Retinal pigment epithelial cell (primary cell): Measurements from ENCODE around the gene TRAF2.

Experiments
- DNase-seq: peaks from one replicate; pipeline ENCODE4 v3.0.0-alpha.2; 2010; ENCODE audit warnings: low read depth
- H3K4me3 ChIP-seq: 2 replicates; pipeline ENCODE4 v1.5.1; 2011; ENCODE audit warnings: mild to moderate bottlenecking, low read length, control low read depth, moderate library complexity
- TF ChIP-seq, protein P1 (sequence below): conservative IDR thresholded peaks from 2 replicates; pipeline ENCODE4 v1.5.1; 2011; ENCODE audit warnings: low read depth, low read length, control low read depth, inconsistent platforms

Gene TRAF2

DNA sequence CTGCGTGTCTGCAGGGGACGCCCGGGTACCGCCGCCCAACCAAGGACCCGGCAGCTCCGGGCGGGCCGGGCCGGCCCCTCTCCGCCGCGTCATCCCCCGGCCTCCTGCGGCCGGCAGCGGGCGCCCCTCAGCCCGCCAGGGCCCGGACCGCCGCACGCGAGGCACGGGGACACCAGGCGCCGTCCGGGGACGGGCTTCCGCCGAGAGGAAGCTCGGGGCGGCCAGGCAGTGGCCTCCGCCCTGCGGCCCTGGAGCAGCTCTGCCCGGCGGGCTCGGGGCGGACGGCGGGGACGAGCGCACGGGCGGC lies 57.8 kb downstream of the TRAF2 start:
- no peak for DNase-seq
- TF ChIP-seq, protein P1, sequence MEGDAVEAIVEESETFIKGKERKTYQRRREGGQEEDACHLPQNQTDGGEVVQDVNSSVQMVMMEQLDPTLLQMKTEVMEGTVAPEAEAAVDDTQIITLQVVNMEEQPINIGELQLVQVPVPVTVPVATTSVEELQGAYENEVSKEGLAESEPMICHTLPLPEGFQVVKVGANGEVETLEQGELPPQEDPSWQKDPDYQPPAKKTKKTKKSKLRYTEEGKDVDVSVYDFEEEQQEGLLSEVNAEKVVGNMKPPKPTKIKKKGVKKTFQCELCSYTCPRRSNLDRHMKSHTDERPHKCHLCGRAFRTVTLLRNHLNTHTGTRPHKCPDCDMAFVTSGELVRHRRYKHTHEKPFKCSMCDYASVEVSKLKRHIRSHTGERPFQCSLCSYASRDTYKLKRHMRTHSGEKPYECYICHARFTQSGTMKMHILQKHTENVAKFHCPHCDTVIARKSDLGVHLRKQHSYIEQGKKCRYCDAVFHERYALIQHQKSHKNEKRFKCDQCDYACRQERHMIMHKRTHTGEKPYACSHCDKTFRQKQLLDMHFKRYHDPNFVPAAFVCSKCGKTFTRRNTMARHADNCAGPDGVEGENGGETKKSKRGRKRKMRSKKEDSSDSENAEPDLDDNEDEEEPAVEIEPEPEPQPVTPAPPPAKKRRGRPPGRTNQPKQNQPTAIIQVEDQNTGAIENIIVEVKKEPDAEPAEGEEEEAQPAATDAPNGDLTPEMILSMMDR, result no peak
- H3K4me3 ChIP-seq, result peak overlapping the region; percentile 68

DNA sequence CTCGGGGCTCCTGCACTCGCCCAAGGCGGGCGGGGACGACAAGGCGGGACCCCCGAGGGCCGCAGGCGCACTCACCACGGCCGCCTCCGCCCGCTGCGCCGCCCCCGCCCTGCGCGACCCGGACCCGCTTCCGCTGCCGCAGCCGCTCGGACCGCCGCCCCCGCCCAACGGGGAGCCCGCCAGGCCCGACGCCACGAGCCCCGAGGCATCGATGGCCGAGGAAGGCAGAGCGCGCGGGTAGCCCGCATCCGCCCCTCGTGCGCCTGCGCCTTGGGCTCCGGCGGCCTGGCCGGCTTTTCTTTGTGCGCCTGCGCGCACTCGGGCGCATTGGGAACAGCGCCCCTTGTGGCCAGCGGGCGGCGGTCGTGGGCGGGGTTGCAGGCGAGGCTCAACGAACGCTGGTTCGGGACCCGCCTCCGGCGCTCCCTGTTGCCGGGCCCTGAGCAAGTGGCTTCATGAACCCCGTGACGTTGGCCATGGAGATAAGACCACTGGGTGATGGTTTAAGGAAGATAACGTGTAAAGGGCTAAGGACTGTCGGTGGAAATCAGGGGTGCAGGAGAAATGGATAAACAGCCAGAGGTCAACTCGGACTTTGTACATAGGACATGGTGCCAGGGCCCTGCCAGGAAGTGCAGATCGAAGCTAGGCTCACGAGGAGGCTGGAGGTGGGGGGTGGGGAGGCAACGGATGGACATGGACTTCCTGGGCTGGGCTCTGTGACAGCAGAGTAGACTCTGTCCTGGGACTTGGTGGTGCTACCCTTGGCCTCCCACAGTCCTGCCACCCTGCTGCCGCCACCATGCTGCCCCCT lies 58.4 kb downstream of the TRAF2 start, which contains the start of the genes C8G and FBXW5:
Gene C8G (plus strand): TSS at position 725 of the 814 bp plus-strand sequence. CDS start 78 bp downstream, at position 803.
Gene FBXW5 (minus strand): TSS at position 220 of the 814 bp plus-strand sequence. CDS start 655 bp downstream, outside the sequence.
- TF ChIP-seq, protein P1, result peak; percentile 87
- peak; percentile 49 for DNase-seq
- peak within 1 kb of the TSS; percentile 68 for H3K4me3 ChIP-seq

DNA sequence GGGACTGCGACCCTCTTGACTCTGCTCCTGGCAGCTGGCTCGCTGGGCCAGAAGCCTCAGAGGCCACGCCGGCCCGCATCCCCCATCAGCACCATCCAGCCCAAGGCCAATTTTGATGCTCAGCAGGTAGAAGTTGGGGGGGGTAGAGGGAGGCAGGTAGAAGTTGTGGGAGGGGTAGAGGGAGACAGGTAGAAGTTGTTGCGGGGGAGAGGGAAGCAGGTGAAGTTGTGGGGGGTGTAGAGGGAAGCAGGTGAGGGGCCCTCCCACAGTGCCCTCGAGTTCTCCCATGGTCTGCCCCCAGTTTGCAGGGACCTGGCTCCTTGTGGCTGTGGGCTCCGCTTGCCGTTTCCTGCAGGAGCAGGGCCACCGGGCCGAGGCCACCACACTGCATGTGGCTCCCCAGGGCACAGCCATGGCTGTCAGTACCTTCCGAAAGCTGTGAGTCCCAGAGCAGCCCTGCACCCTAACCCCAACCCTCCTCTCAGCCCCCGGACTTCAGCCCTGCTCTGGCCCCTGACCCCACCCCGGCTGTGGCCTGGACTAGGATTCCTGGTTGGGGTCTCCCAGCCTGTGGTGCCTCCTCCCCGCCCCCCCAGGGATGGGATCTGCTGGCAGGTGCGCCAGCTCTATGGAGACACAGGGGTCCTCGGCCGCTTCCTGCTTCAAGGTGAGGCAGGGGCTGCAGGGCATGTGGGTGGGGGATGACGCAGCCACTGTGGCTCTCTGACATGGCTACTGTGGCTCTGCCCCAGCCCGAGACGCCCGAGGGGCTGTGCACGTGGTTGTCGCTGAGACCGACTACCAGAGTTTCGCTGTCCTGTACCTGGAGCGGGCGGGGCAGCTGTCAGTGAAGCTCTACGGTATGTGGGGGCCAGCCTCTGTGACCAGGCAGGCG lies 59.3 kb downstream of the TRAF2 start:
- DNase-seq, result no peak
- H3K4me3 ChIP-seq, result no peak overlapping the region
- TF ChIP-seq, protein P1, result no peak

DNA sequence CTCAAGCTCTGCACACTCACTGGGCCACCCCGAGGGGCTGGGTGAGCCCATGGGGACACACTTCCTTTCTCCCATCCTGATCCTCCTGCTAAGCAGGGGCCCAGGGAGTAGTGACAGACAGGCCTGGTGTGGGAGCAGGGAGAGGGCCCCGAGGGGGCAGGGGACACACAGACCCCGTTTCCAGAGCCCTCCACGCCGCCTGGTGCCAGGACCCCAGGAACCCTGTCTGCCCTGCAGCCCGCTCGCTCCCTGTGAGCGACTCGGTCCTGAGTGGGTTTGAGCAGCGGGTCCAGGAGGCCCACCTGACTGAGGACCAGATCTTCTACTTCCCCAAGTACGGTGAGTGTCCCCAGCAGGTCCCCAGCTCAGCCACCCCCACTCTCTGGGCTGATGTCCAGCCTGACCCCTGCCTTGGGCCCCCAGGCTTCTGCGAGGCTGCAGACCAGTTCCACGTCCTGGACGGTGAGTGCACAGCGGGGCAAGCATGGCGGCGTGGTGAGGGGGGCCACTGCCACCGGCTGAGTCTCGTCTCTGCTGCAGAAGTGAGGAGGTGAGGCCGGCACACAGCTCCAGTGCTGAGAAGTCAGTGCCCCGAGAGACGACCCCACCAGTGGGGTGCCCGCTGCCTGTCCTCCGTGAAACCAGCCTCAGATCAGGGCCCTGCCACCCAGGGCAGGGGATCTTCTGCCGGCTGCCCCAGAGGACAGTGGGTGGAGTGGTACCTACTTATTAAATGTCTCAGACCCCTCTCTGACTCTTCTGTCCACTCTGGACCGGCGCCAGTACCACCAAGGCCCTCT lies 60.1 kb downstream of the TRAF2 start:
- no peak overlapping the region for H3K4me3 ChIP-seq
- TF ChIP-seq, protein P1, result no peak
- no peak for DNase-seq

DNA sequence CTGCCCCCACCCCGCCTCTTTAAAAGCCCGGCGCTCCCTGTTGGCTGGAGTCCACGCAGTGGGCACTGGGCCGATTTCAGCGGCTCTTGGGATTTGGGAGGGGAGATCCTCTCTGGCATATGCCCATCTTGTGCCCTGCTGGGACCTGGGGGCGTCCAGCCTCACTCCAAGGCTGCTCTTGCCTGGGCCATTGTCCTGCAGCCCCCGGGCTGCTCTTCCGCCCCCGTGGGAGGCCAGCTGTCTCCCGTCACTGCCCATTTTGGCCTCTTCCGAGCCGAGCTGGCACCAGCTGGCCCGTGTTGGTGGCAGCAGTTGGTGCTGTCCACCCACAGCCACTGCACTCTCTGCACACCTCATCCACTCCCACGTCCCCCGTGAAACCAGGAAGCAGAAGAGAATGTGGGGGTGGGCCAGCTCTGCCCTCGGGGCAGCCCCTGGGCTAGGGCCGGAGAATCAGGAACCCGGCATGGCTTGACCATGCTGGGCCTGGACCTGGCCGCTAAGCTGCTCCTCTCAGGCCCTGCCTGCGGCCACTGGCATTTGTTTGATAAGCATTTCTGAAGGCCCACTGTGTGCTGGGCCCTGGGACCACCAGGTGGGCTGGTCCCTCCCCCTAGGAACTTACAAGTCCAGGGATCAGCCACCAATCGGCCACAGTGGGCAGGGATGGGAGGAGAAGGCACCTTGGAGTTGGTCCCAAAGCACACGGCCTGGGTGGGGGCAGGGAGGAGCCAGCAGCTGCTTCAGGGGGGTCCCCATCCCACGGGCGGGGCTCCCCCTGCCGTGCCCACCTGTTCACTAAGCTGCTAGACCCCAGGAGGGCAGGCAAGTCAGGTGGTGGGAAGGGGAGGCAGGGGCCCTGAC lies 60.9 kb downstream of the TRAF2 start:
- DNase-seq, result no peak
- TF ChIP-seq, protein P1, result no peak
- no peak overlapping the region for H3K4me3 ChIP-seq

DNA sequence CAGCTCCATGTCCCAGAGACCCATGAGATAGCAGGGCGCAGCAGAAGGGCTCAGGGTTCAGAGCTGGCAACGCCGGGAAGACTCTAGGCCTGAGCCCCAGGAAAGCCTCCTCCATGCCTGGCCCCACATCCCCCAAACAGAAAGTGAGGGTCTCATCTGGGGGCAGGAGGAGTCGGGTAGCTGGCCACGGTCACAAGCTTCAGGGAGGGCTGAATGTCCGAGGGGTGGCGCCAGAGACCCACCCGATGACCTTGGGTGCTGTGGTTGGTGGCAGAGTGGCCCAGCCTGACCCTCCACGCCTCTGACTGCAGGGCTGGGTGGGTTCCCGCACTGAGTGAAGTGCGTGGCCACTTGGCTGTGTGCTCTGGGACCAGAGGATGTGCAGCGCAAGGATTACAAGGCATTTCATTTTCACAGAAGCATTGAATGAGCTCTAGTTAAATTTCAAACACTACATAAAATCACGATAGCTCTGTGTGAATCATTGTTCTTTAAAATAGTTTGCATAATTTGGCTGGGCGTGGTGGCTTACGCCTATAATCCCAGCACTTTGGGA lies 61.7 kb downstream of the TRAF2 start:
- no peak for DNase-seq
- TF ChIP-seq, protein P1, result peak; percentile 61
- H3K4me3 ChIP-seq, result no peak overlapping the region
